ENCODE data around the gene CLP1.

DNA sequence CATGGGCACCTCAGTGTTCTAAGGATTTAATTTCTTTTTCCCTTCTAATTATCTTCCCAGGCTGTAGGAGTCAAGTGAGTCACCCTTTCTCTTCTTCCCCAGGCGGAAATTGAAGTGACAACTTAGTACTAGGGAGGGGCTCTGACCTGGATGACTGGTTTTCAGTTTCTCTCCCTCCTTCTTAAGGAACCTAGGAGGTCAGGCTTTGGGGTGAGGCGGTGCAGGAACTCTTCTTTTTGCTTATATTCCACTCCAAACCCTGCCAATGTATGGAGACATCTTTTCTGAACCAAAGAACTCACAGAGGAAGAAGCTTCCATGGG is 23.0 kb downstream of the CLP1 start:
- TF ChIP-seq, protein P1, sequence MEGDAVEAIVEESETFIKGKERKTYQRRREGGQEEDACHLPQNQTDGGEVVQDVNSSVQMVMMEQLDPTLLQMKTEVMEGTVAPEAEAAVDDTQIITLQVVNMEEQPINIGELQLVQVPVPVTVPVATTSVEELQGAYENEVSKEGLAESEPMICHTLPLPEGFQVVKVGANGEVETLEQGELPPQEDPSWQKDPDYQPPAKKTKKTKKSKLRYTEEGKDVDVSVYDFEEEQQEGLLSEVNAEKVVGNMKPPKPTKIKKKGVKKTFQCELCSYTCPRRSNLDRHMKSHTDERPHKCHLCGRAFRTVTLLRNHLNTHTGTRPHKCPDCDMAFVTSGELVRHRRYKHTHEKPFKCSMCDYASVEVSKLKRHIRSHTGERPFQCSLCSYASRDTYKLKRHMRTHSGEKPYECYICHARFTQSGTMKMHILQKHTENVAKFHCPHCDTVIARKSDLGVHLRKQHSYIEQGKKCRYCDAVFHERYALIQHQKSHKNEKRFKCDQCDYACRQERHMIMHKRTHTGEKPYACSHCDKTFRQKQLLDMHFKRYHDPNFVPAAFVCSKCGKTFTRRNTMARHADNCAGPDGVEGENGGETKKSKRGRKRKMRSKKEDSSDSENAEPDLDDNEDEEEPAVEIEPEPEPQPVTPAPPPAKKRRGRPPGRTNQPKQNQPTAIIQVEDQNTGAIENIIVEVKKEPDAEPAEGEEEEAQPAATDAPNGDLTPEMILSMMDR (IDR thresholded peaks at IDR 0.05): no peak
- TF ChIP-seq EP300 (IDR thresholded peaks at IDR 0.05): no peak
- no peak for TF ChIP-seq POLR2A (IDR thresholded peaks at IDR 0.05)
